HG02763 (cell line): ENCODE measurements around the gene ACAP2.
"Not testable (repeated sequence)": the region's sequence is repeated elsewhere in the genome, so short reads cannot be mapped to it uniquely, and the experiment has no call there.

ENCODE experiments used
- ATAC-seq: cut with Tn5 transposase; IDR thresholded peaks from one replicate; pipeline ENCODE4 v1.9.1; 2021; ENCODE audit warnings: mild to moderate bottlenecking, moderate library complexity; ENCODE audit not compliant: unreplicated experiment

ACAP2 gene

GRCh38 chr3:195296662-195297061 lies 146.2 kb downstream of the ACAP2 start:
- no peak for ATAC-seq

GRCh38 chr3:195291121-195291520 lies 151.7 kb downstream of the ACAP2 start:
- ATAC-seq, result no peak

GRCh38 chr3:195290643-195291042 lies 152.2 kb downstream of the ACAP2 start:
- not testable (repeated sequence) for ATAC-seq

- ATAC-seq, result no peak
Observed at GRCh38 chr3:195286115-195286872, 156.5 kb downstream of the ACAP2 start.

- no peak for ATAC-seq
Observed at GRCh38 chr3:195285372-195285771, 157.4 kb downstream of the ACAP2 start.

- no peak for ATAC-seq
Observed at GRCh38 chr3:195284842-195285241, 158.0 kb downstream of the ACAP2 start.

GRCh38 chr3:195282961-195283360 lies 159.9 kb downstream of the ACAP2 start:
- no peak for ATAC-seq

- ATAC-seq, result no peak
Observed at GRCh38 chr3:195274259-195274966, 168.4 kb downstream of the ACAP2 start.

GRCh38 chr3:195271410-195272243 lies 171.2 kb downstream of the ACAP2 start:
- peak; percentile 67 for ATAC-seq

- peak; percentile 78 for ATAC-seq
Observed at GRCh38 chr3:195270817-195271409, 171.9 kb downstream of the ACAP2 start, which contains the start of gene XXYLT1. TSS of gene XXYLT1 (minus strand) at chr3:195271159. CDS start at chr3:195271058, 101 bp downstream.

- peak; percentile 13 for ATAC-seq
Observed at GRCh38 chr3:195270079-195270816, 172.6 kb downstream of the ACAP2 start.

- ATAC-seq, result no peak
Observed at GRCh38 chr3:195269375-195270078, 173.3 kb downstream of the ACAP2 start.

- no peak for ATAC-seq
Observed at GRCh38 chr3:195268576-195269309, 174.1 kb downstream of the ACAP2 start.

- ATAC-seq, result no peak
Observed at GRCh38 chr3:195267096-195267495, 175.7 kb downstream of the ACAP2 start.

- no peak for ATAC-seq
Observed at GRCh38 chr3:195266428-195266827, 176.4 kb downstream of the ACAP2 start.

- no peak for ATAC-seq
Observed at GRCh38 chr3:195265363-195265976, 177.3 kb downstream of the ACAP2 start.

GRCh38 chr3:195263925-195264600 lies 178.8 kb downstream of the ACAP2 start:
- no peak for ATAC-seq
